HG03097 (cell line): Measurements from ENCODE around the gene MYCBP2.
"Not testable (repeated sequence)": the region's sequence is repeated elsewhere in the genome, so short reads cannot be mapped to it uniquely, and the experiment has no call there.

Source experiments
- ATAC-seq: cut with Tn5 transposase; IDR thresholded peaks from one replicate; pipeline ENCODE4 v1.9.1; 2021; ENCODE audit not compliant: unreplicated experiment, low FRiP score

MYCBP2 gene

GRCh38 chr13:77300176-77301037 is 26.5 kb downstream of the MYCBP2 start:
- ATAC-seq = no peak

GRCh38 chr13:77299587-77299986 is 27.3 kb downstream of the MYCBP2 start:
- ATAC-seq = no peak

- peak; percentile 63 for ATAC-seq
Measured at GRCh38 chr13:77298426-77298825, 28.5 kb downstream of the MYCBP2 start.

- ATAC-seq = no peak
Measured at GRCh38 chr13:77291774-77292173, 35.1 kb downstream of the MYCBP2 start.

GRCh38 chr13:77290342-77290741 is 36.6 kb downstream of the MYCBP2 start:
- no peak for ATAC-seq

GRCh38 chr13:77289851-77290250 is 37.0 kb downstream of the MYCBP2 start:
- ATAC-seq = no peak

GRCh38 chr13:77285632-77286031 is 41.3 kb downstream of the MYCBP2 start:
- not testable (repeated sequence) for ATAC-seq

GRCh38 chr13:77285098-77285497 is 41.8 kb downstream of the MYCBP2 start:
- no peak for ATAC-seq

GRCh38 chr13:77274126-77274525 is 52.8 kb downstream of the MYCBP2 start:
- no peak for ATAC-seq

GRCh38 chr13:77269141-77269540 is 57.8 kb downstream of the MYCBP2 start:
- no peak for ATAC-seq

GRCh38 chr13:77267362-77267761 is 59.5 kb downstream of the MYCBP2 start:
- no peak for ATAC-seq

- ATAC-seq = no peak
Measured at GRCh38 chr13:77265336-77265735, 61.6 kb downstream of the MYCBP2 start.

- no peak for ATAC-seq
Measured at GRCh38 chr13:77262198-77262597, 64.7 kb downstream of the MYCBP2 start.

- no peak for ATAC-seq
Measured at GRCh38 chr13:77250975-77251374, 75.9 kb downstream of the MYCBP2 start.

- ATAC-seq = not testable (repeated sequence)
Measured at GRCh38 chr13:77245224-77245623, 81.7 kb downstream of the MYCBP2 start.

GRCh38 chr13:77239312-77239711 is 87.6 kb downstream of the MYCBP2 start:
- ATAC-seq = no peak

GRCh38 chr13:77235456-77236022 is 91.4 kb downstream of the MYCBP2 start:
- ATAC-seq = no peak

- no peak for ATAC-seq
Measured at GRCh38 chr13:77233159-77233558, 93.7 kb downstream of the MYCBP2 start.

- no peak for ATAC-seq
Measured at GRCh38 chr13:77230560-77230959, 96.3 kb downstream of the MYCBP2 start.

GRCh38 chr13:77225946-77226345 is 100.9 kb downstream of the MYCBP2 start:
- ATAC-seq = no peak

GRCh38 chr13:77222909-77223308 is 104.0 kb downstream of the MYCBP2 start:
- no peak for ATAC-seq
